HepG2 (cell line): ENCODE data around the gene HPS6. TPM values are rescaled to one million over a fixed set of nuclear protein-coding genes. Genes with fewer than 3 reads are reported as not detected.

ENCODE experiments used
- IKZF4 ChIP-seq: sonication (generic); formaldehyde crosslinking; IDR thresholded peaks from 2 replicates; pipeline ENCODE4 v1.5.1; 2020; ENCODE audit warnings: borderline replicate concordance, mild to moderate bottlenecking, low read depth, missing genetic modification reagents; ENCODE audit errors: not compliant biosample characterization
- MLXIP ChIP-seq: sonication (generic); formaldehyde crosslinking; IDR thresholded peaks from 2 replicates; pipeline ENCODE4 v1.9.0; 2021; ENCODE audit warnings: missing genetic modification reagents, borderline replicate concordance
- MXD1 ChIP-seq: sonication (generic); formaldehyde crosslinking; IDR thresholded peaks from 2 replicates; pipeline ENCODE4 v1.4.0; 2020; ENCODE audit warnings: mild to moderate bottlenecking, missing genetic modification reagents
- NFAT5 ChIP-seq: sonication (generic); formaldehyde crosslinking; IDR thresholded peaks from 2 replicates; pipeline ENCODE4 v1.4.0; 2020; ENCODE audit warnings: missing genetic modification reagents
- PRDM10 ChIP-seq: sonication (generic); formaldehyde crosslinking; IDR thresholded peaks from 2 replicates; pipeline ENCODE4 v1.4.0; 2020; ENCODE audit warnings: low read depth, missing genetic modification reagents
- STAT6 ChIP-seq: sonication (generic); formaldehyde crosslinking; IDR thresholded peaks from 2 replicates; pipeline ENCODE4 v1.4.0; 2020; ENCODE audit warnings: missing genetic modification reagents, mild to moderate bottlenecking, borderline replicate concordance
- TRIM22 ChIP-seq: fragments of 450-650 bp; IDR thresholded peaks from 2 replicates; pipeline ENCODE4 v1.6.1; 2017
- ZBTB43 ChIP-seq: sonication (generic); formaldehyde crosslinking; conservative IDR thresholded peaks from 2 replicates; pipeline ENCODE4 v1.4.0; 2020; ENCODE audit warnings: missing genetic modification reagents
- polyA plus RNA-seq, 8 experiments: library from polyadenylated mRNA; depleted of rRNA in 3 of 8; stranded (reverse) in 7 of 8; unstranded in 1 of 8; fragments of >200 nt; fragmentation: Illumina TruSeq in 4 of 8; extraction: Trizol in 4 of 8; gene quantifications; 2 replicates each; pipeline versions ENCODE4 v1.2.1 to v1.2.3, GENCODE V29; 2011 to 2016; ENCODE audit warnings: low read depth in 4 of 8, missing spikeins in 1 of 8, mixed read lengths in 1 of 8; ENCODE audit not compliant: insufficient read depth in 1 of 8
- total RNA-seq, 5 experiments: library from RNA; depleted of rRNA; stranded (reverse); fragments of >200 nt; fragmentation: Illumina TruSeq; extraction: Trizol; gene quantifications; 2 replicates each; pipeline ENCODE4 v1.2.3, GENCODE V29; 2016; ENCODE audit warnings: low read depth in 1 of 5

The HPS6 gene
- total and polyA plus RNA-seq, 2 of the 13 experiments (the other 11 are each of a cell fraction or from before 2014, with no cell fraction given), result 2.9 to 14.9 TPM

GRCh38 chr10:102064868-102065560 is at the start of gene HPS6 (continued):
- TF ChIP-seq NFAT5 (CRISPR knock-in tag) (no peak), PRDM10 (CRISPR knock-in tag) (no peak), TRIM22 (no peak), IKZF4 (CRISPR knock-in tag) (no peak), MXD1 (CRISPR knock-in tag) (no peak), MLXIP (CRISPR knock-in tag) (peak; percentile 54; the same call in 1 of the 2 replicates), ZBTB43 (no peak; the same call in 1 of the 2 replicates), STAT6 (CRISPR knock-in tag) (no peak)
